H1 (cell line): ENCODE data around the gene EIF2AK2. TPM values are rescaled to one million over a fixed set of nuclear protein-coding genes. Genes with fewer than 3 reads are reported as not detected.

Source experiments
- CTCF ChIA-PET: fragments of 300-600 bp; sonication (Branson Sonifier 250); formaldehyde crosslinking; loops from one replicate; lab custom pipeline; 2021; ENCODE audit not compliant: partially characterized antibody; lab: Charles Lee
- POLR2A ChIA-PET: fragments of 300-600 bp; sonication (Branson Sonifier 250); formaldehyde crosslinking; loops from one replicate; lab custom pipeline; 2021; ENCODE audit warnings: inconsistent platforms; ENCODE audit not compliant: partially characterized antibody; lab: Charles Lee
- DNase-seq, 2 experiments: peaks; one replicate each; pipeline versions ENCODE4 v3.0.0 to v3.0.0-alpha.2; 2010 to 2022; ENCODE audit warnings: low spot score in 2 of 2, low read depth in 1 of 2, mixed read lengths in 1 of 2
- FAIRE-seq: peaks from 2 replicates; lab custom pipeline; 2011; peaks lifted over from hg19 to GRCh38; lab: Jason Lieb, UNC
- H2AFZ ChIP-seq: 2 replicates; pipeline ENCODE4 v1.8.1; 2012; ENCODE audit warnings: low read length, inconsistent platforms
- H2AK5ac ChIP-seq: 2 replicates; pipeline ENCODE4 v1.6.1; 2013; ENCODE audit warnings: low read depth, low read length
- H2BK120ac ChIP-seq: replicated peaks from 2 replicates; pipeline ENCODE3; 2013; ENCODE audit warnings: low read depth, low read length, inconsistent platforms
- H2BK12ac ChIP-seq: 2 replicates; pipeline ENCODE4 v1.6.1; 2013; ENCODE audit warnings: low read depth, low read length
- H2BK15ac ChIP-seq: 2 replicates; pipeline ENCODE4 v1.6.1; 2013; ENCODE audit warnings: low read length
- H2BK20ac ChIP-seq: 2 replicates; pipeline ENCODE4 v1.6.1; 2013; ENCODE audit warnings: low read length
- H2BK5ac ChIP-seq: 2 replicates; pipeline ENCODE4 v1.6.1; 2013; ENCODE audit warnings: low read depth, low read length
- H3K14ac ChIP-seq: 2 replicates; pipeline ENCODE4 v1.6.1; 2013; ENCODE audit warnings: inconsistent platforms; ENCODE audit not compliant: insufficient read length
- H3K18ac ChIP-seq: 2 replicates; pipeline ENCODE4 v1.6.1; 2013; ENCODE audit warnings: low read length; ENCODE audit errors: extremely low read depth
- H3K23ac ChIP-seq: 2 replicates; pipeline ENCODE4 v1.6.1; 2013; ENCODE audit warnings: inconsistent platforms; ENCODE audit not compliant: insufficient read length
- H3K23me2 ChIP-seq: 2 replicates; pipeline ENCODE4 v1.6.1; 2013; ENCODE audit warnings: low read depth, low read length
- H3K27ac ChIP-seq: 2 replicates; pipeline ENCODE4 v1.6.1; 2011; ENCODE audit warnings: low read depth, low read length, inconsistent platforms
- H3K27me3 ChIP-seq, 4 experiments: replicated peaks in 1 of 4; 1 replicate in 1 of 4; 2 replicates in 3 of 4; pipeline versions ENCODE4 v1.6.1 to v1.8.1; 2011 to 2013; ENCODE audit warnings: low read length in 3 of 4, mild to moderate bottlenecking in 3 of 4, inconsistent platforms in 2 of 4, mixed read lengths in 2 of 4, moderate library complexity in 1 of 4; ENCODE audit not compliant: control insufficient read depth in 3 of 4, insufficient read depth in 3 of 4; ENCODE audit errors: extremely low read depth in 1 of 4
- H3K36me3 ChIP-seq, 4 experiments: 2 replicates each; pipeline versions ENCODE4 v1.6.1 to v1.8.1; 2011 to 2013; ENCODE audit warnings: mild to moderate bottlenecking in 4 of 4, low read length in 3 of 4, moderate library complexity in 2 of 4, control low read depth in 1 of 4, inconsistent platforms in 1 of 4; ENCODE audit not compliant: insufficient read depth in 4 of 4, control insufficient read depth in 2 of 4
- H3K4ac ChIP-seq: replicated peaks from 2 replicates; pipeline ENCODE3; 2013; ENCODE audit warnings: low read length, low read depth, mixed read lengths, inconsistent platforms; ENCODE audit not compliant: insufficient read length
- H3K4me1 ChIP-seq, 4 experiments: replicated peaks in 1 of 4; 1 replicate in 1 of 4; 2 replicates in 3 of 4; pipeline versions ENCODE4 v1.6.1 to v1.8.1; 2011 to 2013; ENCODE audit warnings: low read length in 3 of 4, inconsistent platforms in 2 of 4, mixed read lengths in 1 of 4; ENCODE audit not compliant: insufficient read depth in 4 of 4, control insufficient read depth in 3 of 4
- H3K4me2 ChIP-seq, 2 experiments: 2 replicates each; pipeline versions ENCODE4 v1.6.1 to v1.8.1; 2011 to 2013; ENCODE audit warnings: low read depth in 2 of 2, low read length in 2 of 2, control low read depth in 1 of 2, inconsistent platforms in 1 of 2, mild to moderate bottlenecking in 1 of 2; ENCODE audit not compliant: insufficient read depth in 1 of 2
- H3K4me3 ChIP-seq, 4 experiments: fragments of 200-600, 300-600 bp in 1 of 4; sonication (generic), shearing (Covaris generic), sonication (Bioruptor Twin) in 1 of 4; 2 replicates each; pipeline versions ENCODE4 v1.5.1 to v1.8.1; 2011 to 2016; ENCODE audit warnings: low read length in 4 of 4, low read depth in 3 of 4, control low read depth in 2 of 4, inconsistent platforms in 2 of 4, mild to moderate bottlenecking in 2 of 4, mixed read lengths in 1 of 4, moderate library complexity in 1 of 4; ENCODE audit not compliant: insufficient read depth in 2 of 4; ENCODE audit errors: extremely low read depth in 1 of 4
- H3K56ac ChIP-seq: replicated peaks from 2 replicates; pipeline ENCODE3; 2013; ENCODE audit warnings: low read depth, mild to moderate bottlenecking, mixed read lengths, low read length, inconsistent platforms; ENCODE audit not compliant: insufficient read length
- H3K79me1 ChIP-seq: 2 replicates; pipeline ENCODE4 v1.6.1; 2013; ENCODE audit warnings: low read depth, low read length, control low read depth
- H3K79me2 ChIP-seq, 2 experiments: 2 replicates each; pipeline versions ENCODE4 v1.6.1 to v1.8.1; 2012 to 2013; ENCODE audit warnings: low read length in 2 of 2, mild to moderate bottlenecking in 2 of 2, inconsistent platforms in 1 of 2; ENCODE audit not compliant: insufficient read depth in 2 of 2, control insufficient read depth in 1 of 2
- H3K9ac ChIP-seq, 4 experiments: replicated peaks in 1 of 4; 1 replicate in 1 of 4; 2 replicates in 3 of 4; pipeline versions ENCODE4 v1.6.1 to v1.8.1; 2011 to 2013; ENCODE audit warnings: low read depth in 3 of 4, low read length in 3 of 4, control low read depth in 2 of 4, mild to moderate bottlenecking in 2 of 4, moderate library complexity in 2 of 4, inconsistent platforms in 1 of 4; ENCODE audit errors: extremely low read depth in 1 of 4
- H3K9me3 ChIP-seq, 2 experiments: 2 replicates each; pipeline versions ENCODE4 v1.6.1 to v1.8.1; 2012 to 2013; ENCODE audit warnings: mild to moderate bottlenecking in 2 of 2, moderate library complexity in 2 of 2, control low read depth in 1 of 2, inconsistent platforms in 1 of 2, low read depth in 1 of 2, low read length in 1 of 2, mixed read lengths in 1 of 2; ENCODE audit not compliant: insufficient read depth in 2 of 2
- H4K20me1 ChIP-seq, 2 experiments: replicated peaks in 1 of 2; 2 replicates each; pipeline versions ENCODE3 to v1.8.1; 2011 to 2013; ENCODE audit warnings: inconsistent platforms in 2 of 2, low read length in 2 of 2, mild to moderate bottlenecking in 1 of 2; ENCODE audit not compliant: insufficient read depth in 2 of 2, control insufficient read depth in 1 of 2
- H4K5ac ChIP-seq: 2 replicates; pipeline ENCODE4 v1.6.1; 2013; ENCODE audit warnings: low read length, low read depth, mixed read lengths, inconsistent platforms; ENCODE audit not compliant: insufficient read length
- H4K8ac ChIP-seq: 2 replicates; pipeline ENCODE4 v1.8.0; 2013; ENCODE audit warnings: mild to moderate bottlenecking, moderate library complexity, low read length, inconsistent platforms; ENCODE audit not compliant: insufficient read depth; ENCODE audit errors: extremely low read depth
- H4K91ac ChIP-seq: replicated peaks from 2 replicates; pipeline ENCODE3; 2013; ENCODE audit warnings: low read length, mixed read lengths, inconsistent platforms; ENCODE audit not compliant: insufficient read length
- BACH1 ChIP-seq: IDR thresholded peaks from 2 replicates; pipeline ENCODE4 v1.6.1; 2012; ENCODE audit warnings: low read length, improper control_type of control experiment
- BCL11A ChIP-seq, 2 experiments: IDR thresholded peaks; one replicate each; pipeline ENCODE4 v1.6.1; 2011; ENCODE audit warnings: low read depth in 2 of 2, low read length in 2 of 2, mild to moderate bottlenecking in 2 of 2
- E2F6 ChIP-seq: IDR thresholded peaks from 2 replicates; pipeline ENCODE4 v1.6.1; 2012; ENCODE audit warnings: inconsistent platforms
- EGR1 ChIP-seq: IDR thresholded peaks from 2 replicates; pipeline ENCODE4 v1.6.1; 2011; ENCODE audit warnings: low read depth, low read length, borderline replicate concordance
- FOSL1 ChIP-seq: IDR thresholded peaks from 2 replicates; pipeline ENCODE4 v1.6.1; 2011; ENCODE audit warnings: mild to moderate bottlenecking, low read depth, low read length, moderate library complexity; ENCODE audit not compliant: insufficient read depth
- NANOG ChIP-seq: IDR thresholded peaks from 2 replicates; pipeline ENCODE4 v1.6.1; 2011; ENCODE audit warnings: low read length, low read depth, mild to moderate bottlenecking, inconsistent platforms; ENCODE audit not compliant: insufficient read depth, poor library complexity, severe bottlenecking
- POU5F1 ChIP-seq: IDR thresholded peaks from 2 replicates; pipeline ENCODE4 v1.6.1; 2011; ENCODE audit warnings: low read depth, mild to moderate bottlenecking, low read length, moderate library complexity
- RFX5 ChIP-seq: IDR thresholded peaks from 2 replicates; pipeline ENCODE4 v1.6.1; 2011; ENCODE audit warnings: low read depth, low read length, improper control_type of control experiment, borderline replicate concordance
- RNF2 ChIP-seq: fragments of 200-900, 300-1000 bp; sonication (generic); IDR thresholded peaks from 2 replicates; pipeline ENCODE4 v1.7.1; 2016; ENCODE audit warnings: borderline replicate concordance, low read depth, mild to moderate bottlenecking, antibody characterized with exemption, low read length; ENCODE audit not compliant: poor library complexity, severe bottlenecking; ENCODE audit errors: missing control alignments
- SIX5 ChIP-seq: IDR thresholded peaks from 2 replicates; pipeline ENCODE4 v1.6.1; 2011; ENCODE audit warnings: mild to moderate bottlenecking, low read depth, low read length
- TEAD4 ChIP-seq: IDR thresholded peaks from 2 replicates; pipeline ENCODE4 v1.6.1; 2012; ENCODE audit warnings: low read depth, low read length, inconsistent platforms, mixed read lengths
- USF2 ChIP-seq: IDR thresholded peaks from 2 replicates; pipeline ENCODE4 v1.6.1; 2011; ENCODE audit warnings: low read length, improper control_type of control experiment
- YY1 ChIP-seq: IDR thresholded peaks from 2 replicates; pipeline ENCODE4 v1.6.1; 2011; ENCODE audit warnings: low read depth, mild to moderate bottlenecking, low read length
- WGBS, 2 experiments: shearing (Covaris generic) in 1 of 2; methylation state at CpG; one replicate each; pipeline versions ENCODE4 v1.1.6 to v1.1.7; 2013 to 2015; ENCODE audit warnings: low lambda C conversion rate in 2 of 2, mixed read lengths in 2 of 2, inconsistent platforms in 1 of 2, low coverage in 1 of 2, missing lambda C conversion rate in 1 of 2; ENCODE audit not compliant: insufficient replicate concordance in 2 of 2, insufficient coverage in 1 of 2, insufficient read length in 1 of 2; ENCODE audit errors: extremely low coverage in 1 of 2, missing lambda C conversion rate in 1 of 2; 5-methylcytosine and 5-hydroxymethylcytosine counted together
- polyA plus RNA-seq, 7 experiments: library from polyadenylated mRNA; depleted of rRNA in 3 of 7; stranded (reverse) in 5 of 7; unstranded in 2 of 7; fragments of >200 nt in 5 of 7; fragments of 200-250 nt in 2 of 7; gene quantifications; 1 replicate in 5 of 7; 2 replicates in 1 of 7; 4 replicates in 1 of 7; pipeline versions ENCODE4 v1.2.1 to v1.2.3, GENCODE V29; 2011 to 2013; ENCODE audit warnings: missing spikeins in 2 of 7, mixed read lengths in 2 of 7
- total RNA-seq: library from RNA; stranded (reverse); fragmentation: NEBNext Ultra II Directional; extraction: Animal tissue kit (Norgen Biotek cat#: 25700); gene quantifications from 2 replicates; pipeline ENCODE4 v1.2.1, GENCODE V29; 2021

EIF2AK2 gene
- total and polyA plus RNA-seq, 2 of the 8 experiments (the other 6 are each of a cell fraction or from before 2014, with no cell fraction given), result 13.1 to 46.9 TPM

DNA sequence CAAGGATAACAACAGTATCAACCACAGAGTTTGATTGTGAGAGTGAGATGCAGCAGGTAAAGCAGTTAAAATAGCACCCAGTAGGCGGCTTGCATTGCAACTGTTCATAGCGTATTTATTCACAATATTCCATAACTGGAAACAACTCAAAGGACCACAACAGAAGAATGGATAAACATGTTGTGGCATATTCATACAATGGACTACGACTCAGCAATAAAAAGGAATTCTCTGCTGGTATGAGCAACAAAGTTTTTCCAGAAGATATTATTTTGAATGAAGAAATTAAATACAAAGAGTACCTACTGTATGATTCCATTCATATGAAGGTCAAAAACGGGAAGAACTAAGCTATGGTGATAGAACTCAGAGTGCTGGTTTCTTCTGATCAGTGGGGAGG is 47.3 kb downstream of the EIF2AK2 start:
- Histone ChIP-seq H3K14ac (no peak overlapping the region), H2BK120ac (no peak overlapping the region), H3K27me3 (no peaks in the 10 kb centered on the region), H3K23ac (no peak overlapping the region), H3K27ac (no peak overlapping the region), H3K23me2 (no peaks in the 10 kb centered on the region), H3K4me2 (no peak overlapping the region), H3K4ac (no peak overlapping the region), H3K9ac (no peak overlapping the region), H3K36me3 (peaks cover 0 to 28% (median 18%) of the 10 kb centered on the region in 4 experiments; a peak in 5 of 8 replicates), H4K91ac (no peak overlapping the region), H2BK15ac (no peak overlapping the region), H3K56ac (no peak overlapping the region), H2BK20ac (no peak overlapping the region), H2BK5ac (no peak overlapping the region), H2AK5ac (no peak overlapping the region), H4K5ac (no peak overlapping the region), H4K20me1 (no peaks in the 10 kb centered on the region), H3K18ac (no peak overlapping the region), H3K79me2 (no peaks in the 10 kb centered on the region), H3K4me3 (no peak overlapping the region), H2BK12ac (no peak overlapping the region), H3K79me1 (no peaks in the 10 kb centered on the region), H3K4me1 (peaks cover 0 to 6% (median 4%) of the 10 kb centered on the region in 4 experiments; a peak in 2 of 7 replicates), H2AFZ (no peak overlapping the region), H4K8ac (no peak overlapping the region), H3K9me3 (no peaks in the 10 kb centered on the region)
- ChIA-PET POLR2A (no interaction called here), CTCF (interaction anchor here (1.0 kb wide), 1 partner anchor 58 kb away, joined by 3 read pairs; no protein-coding TSS in a partner anchor)
- DNase-seq, result no peak
- FAIRE-seq, result no peak
- 88% methylated on average over 4 of the region's 4 CpGs; no CpG with 5 or more reads in 1 of the 2 experiments for WGBS, 2 experiments
- no peak for TF ChIP-seq EGR1
- no peak for TF ChIP-seq YY1
- no peak for TF ChIP-seq RNF2
- TF ChIP-seq TEAD4, result no peak
- no peak for TF ChIP-seq SIX5
- TF ChIP-seq BACH1, result no peak
- no peak for TF ChIP-seq POU5F1
- TF ChIP-seq BCL11A (IDR thresholded peaks at IDR 0.05; ENCODE audit: low read depth in 2 of 2, low read length in 2 of 2), result no peak
- TF ChIP-seq USF2, result no peak
- no peak for TF ChIP-seq E2F6
- TF ChIP-seq NANOG, result no peak
- TF ChIP-seq RFX5, result no peak
- no peak for TF ChIP-seq FOSL1
